ENCODE results near the gene TBX19.
A peak's percentile ranks its signal among the peaks of the same experiment; 100 is the strongest.

The TBX19 gene

GRCh38 chr1:168328731-168329364, 48.2 kb downstream of the TBX19 start:
- H3K27me3 Mint-ChIP-seq = no peaks in the 10 kb centered on the region
- ATAC-seq (peak; percentile 37), DNase-seq (no peak)
- H3K27ac Mint-ChIP-seq = no peak overlapping the region
- no peaks in the 10 kb centered on the region for H3K4me1 Mint-ChIP-seq
- peaks cover 0 to 8% of the 10 kb centered on the region in 2 donors for H3K9me3 Mint-ChIP-seq
- no peak overlapping the region for H3K4me3 Mint-ChIP-seq

- Mint-ChIP-seq H3K27me3 (no peaks in the 10 kb centered on the region), H3K4me1 (no peaks in the 10 kb centered on the region), H3K4me3 (no peak overlapping the region), H3K9me3 (peaks cover 0 to under 1% of the 10 kb centered on the region in 2 donors), H3K27ac (no peak overlapping the region)
- ATAC-seq = no peak
- DNase-seq = no peak
Observed at GRCh38 chr1:168330285-168330684, 49.6 kb downstream of the TBX19 start.

GRCh38 chr1:168331569-168331968, 50.9 kb downstream of the TBX19 start:
- no peak overlapping the region for H3K4me3 Mint-ChIP-seq
- H3K27me3 Mint-ChIP-seq = no peaks in the 10 kb centered on the region
- no peak for DNase-seq
- no peak for ATAC-seq
- no peak overlapping the region for H3K27ac Mint-ChIP-seq
- H3K4me1 Mint-ChIP-seq = no peaks in the 10 kb centered on the region
- no peaks in the 10 kb centered on the region for H3K9me3 Mint-ChIP-seq

GRCh38 chr1:168333562-168334276, 53.0 kb downstream of the TBX19 start:
- Mint-ChIP-seq H3K9me3 (no peaks in the 10 kb centered on the region), H3K27me3 (no peaks in the 10 kb centered on the region), H3K4me1 (no peaks in the 10 kb centered on the region), H3K4me3 (no peak overlapping the region), H3K27ac (no peak overlapping the region)
- ATAC-seq (no peak), DNase-seq (no peak)

GRCh38 chr1:168335500-168335899, 54.8 kb downstream of the TBX19 start:
- peaks cover under 1% of the 10 kb centered on the region for H3K4me1 Mint-ChIP-seq
- no peak overlapping the region for H3K4me3 Mint-ChIP-seq
- no peaks in the 10 kb centered on the region for H3K9me3 Mint-ChIP-seq
- no peak for ATAC-seq
- peak overlapping the region in 1 of 2 donors; percentile 9 for H3K27ac Mint-ChIP-seq
- H3K27me3 Mint-ChIP-seq = no peaks in the 10 kb centered on the region
- no peak for DNase-seq

GRCh38 chr1:168338589-168339503, 58.2 kb downstream of the TBX19 start:
- Mint-ChIP-seq H3K4me1 (peaks cover 32% of the 10 kb centered on the region), H3K27me3 (no peaks in the 10 kb centered on the region), H3K4me3 (no peak overlapping the region), H3K27ac (no peak overlapping the region), H3K9me3 (no peaks in the 10 kb centered on the region)
- ATAC-seq (no peak), DNase-seq (no peak)

GRCh38 chr1:168340781-168341482, 60.3 kb downstream of the TBX19 start:
- H3K4me3 Mint-ChIP-seq = peak overlapping the region in 1 of 2 donors; percentile 24
- H3K27ac Mint-ChIP-seq = no peak overlapping the region
- peaks cover 32% of the 10 kb centered on the region for H3K4me1 Mint-ChIP-seq
- no peaks in the 10 kb centered on the region for H3K9me3 Mint-ChIP-seq
- no peak for DNase-seq
- H3K27me3 Mint-ChIP-seq = no peaks in the 10 kb centered on the region
- ATAC-seq = peak; percentile 57

- peak overlapping the region in 1 of 2 donors; percentile 30 for H3K27ac Mint-ChIP-seq
- ATAC-seq (no peak), DNase-seq (peak in 1 of 2 donors; percentile 17)
- H3K4me3 Mint-ChIP-seq = peak overlapping the region in 1 of 2 donors; percentile 24
- H3K27me3 Mint-ChIP-seq = no peaks in the 10 kb centered on the region
- peaks cover 34% of the 10 kb centered on the region for H3K4me1 Mint-ChIP-seq
- H3K9me3 Mint-ChIP-seq = no peaks in the 10 kb centered on the region
Observed at GRCh38 chr1:168341483-168341975, 60.9 kb downstream of the TBX19 start.

GRCh38 chr1:168342572-168343280, 62.0 kb downstream of the TBX19 start:
- peak overlapping the region in 1 of 2 donors; percentile 36 for H3K4me3 Mint-ChIP-seq
- H3K27ac Mint-ChIP-seq = peak overlapping the region; percentile 5 to 9
- ATAC-seq (peak; percentile 95), DNase-seq (peak; percentile 80 to 85)
- H3K27me3 Mint-ChIP-seq = no peaks in the 10 kb centered on the region
- peaks cover 39% of the 10 kb centered on the region for H3K4me1 Mint-ChIP-seq
- peaks cover 0 to 4% of the 10 kb centered on the region in 2 donors for H3K9me3 Mint-ChIP-seq

GRCh38 chr1:168343566-168343965, 62.9 kb downstream of the TBX19 start:
- peaks cover 47% of the 10 kb centered on the region for H3K4me1 Mint-ChIP-seq
- ATAC-seq (no peak), DNase-seq (no peak)
- no peaks in the 10 kb centered on the region for H3K27me3 Mint-ChIP-seq
- peaks cover 0 to 4% of the 10 kb centered on the region in 2 donors for H3K9me3 Mint-ChIP-seq
- H3K27ac Mint-ChIP-seq = no peak overlapping the region
- no peak overlapping the region for H3K4me3 Mint-ChIP-seq

- DNase-seq (no peak), ATAC-seq (no peak)
- Mint-ChIP-seq H3K27me3 (no peaks in the 10 kb centered on the region), H3K9me3 (peaks cover 0 to 4% of the 10 kb centered on the region in 2 donors), H3K4me1 (peaks cover 47% of the 10 kb centered on the region), H3K4me3 (no peak overlapping the region), H3K27ac (no peak overlapping the region)
Observed at GRCh38 chr1:168344517-168344916, 63.8 kb downstream of the TBX19 start.

- ATAC-seq (no peak), DNase-seq (no peak)
- H3K27ac Mint-ChIP-seq = no peak overlapping the region
- H3K4me3 Mint-ChIP-seq = no peak overlapping the region
- H3K27me3 Mint-ChIP-seq = no peaks in the 10 kb centered on the region
- H3K9me3 Mint-ChIP-seq = peaks cover 0 to 4% of the 10 kb centered on the region in 2 donors
- peaks cover 42% of the 10 kb centered on the region for H3K4me1 Mint-ChIP-seq
Observed at GRCh38 chr1:168345939-168346338, 65.3 kb downstream of the TBX19 start.

GRCh38 chr1:168347630-168348029, 67.0 kb downstream of the TBX19 start:
- Mint-ChIP-seq H3K9me3 (peaks cover 0 to 4% of the 10 kb centered on the region in 2 donors), H3K27ac (no peak overlapping the region), H3K4me1 (peaks cover 26% of the 10 kb centered on the region), H3K27me3 (no peaks in the 10 kb centered on the region), H3K4me3 (peak overlapping the region; percentile 77 to 87)
- DNase-seq (no peak), ATAC-seq (no peak)

- Mint-ChIP-seq H3K27ac (peak overlapping the region; percentile 96), H3K27me3 (no peaks in the 10 kb centered on the region), H3K9me3 (peaks cover 0 to 4% of the 10 kb centered on the region in 2 donors), H3K4me1 (peaks cover 20% of the 10 kb centered on the region), H3K4me3 (peak overlapping the region; percentile 77 to 87)
- DNase-seq (no peak), ATAC-seq (no peak)
Observed at GRCh38 chr1:168348146-168348709, 67.6 kb downstream of the TBX19 start.

Data from stimulated activated naive CD8-positive, alpha-beta T cell treated with anti-CD3 and anti-CD28 coated beads, Interleukin-15, amount 100 ng/mL, for 72 hours (primary cell).